GM19395 (cell line): ENCODE measurements around the gene COL23A1.

Source experiments
- ATAC-seq: cut with Tn5 transposase; IDR thresholded peaks from one replicate; pipeline ENCODE4 v1.9.1; 2021; ENCODE audit warnings: mild to moderate bottlenecking, moderate library complexity; ENCODE audit not compliant: unreplicated experiment

Gene COL23A1

GRCh38 chr5:178368716-178369300 lies 221.4 kb downstream of the COL23A1 start:
- no peak for ATAC-seq

- ATAC-seq = no peak
Measured at GRCh38 chr5:178368274-178368673, 221.9 kb downstream of the COL23A1 start.

GRCh38 chr5:178367736-178368120 lies 222.5 kb downstream of the COL23A1 start:
- ATAC-seq = no peak

GRCh38 chr5:178366998-178367735 lies 223.0 kb downstream of the COL23A1 start:
- no peak for ATAC-seq

- no peak for ATAC-seq
Measured at GRCh38 chr5:178365501-178366440, 224.4 kb downstream of the COL23A1 start.

GRCh38 chr5:178364326-178364675 lies 225.9 kb downstream of the COL23A1 start:
- ATAC-seq = no peak

- no peak for ATAC-seq
Measured at GRCh38 chr5:178363501-178364325, 226.5 kb downstream of the COL23A1 start.

GRCh38 chr5:178361657-178362445 lies 228.3 kb downstream of the COL23A1 start:
- no peak for ATAC-seq

GRCh38 chr5:178360926-178361235 lies 229.3 kb downstream of the COL23A1 start:
- ATAC-seq = no peak

- ATAC-seq = no peak
Measured at GRCh38 chr5:178360222-178360925, 229.8 kb downstream of the COL23A1 start.

GRCh38 chr5:178359738-178360137 lies 230.5 kb downstream of the COL23A1 start:
- ATAC-seq = no peak

- ATAC-seq = no peak
Measured at GRCh38 chr5:178357678-178358077, 232.5 kb downstream of the COL23A1 start.

GRCh38 chr5:178357121-178357521 lies 233.1 kb downstream of the COL23A1 start:
- ATAC-seq = no peak

- no peak for ATAC-seq
Measured at GRCh38 chr5:178356431-178356872, 233.7 kb downstream of the COL23A1 start.

GRCh38 chr5:178355671-178356070 lies 234.5 kb downstream of the COL23A1 start:
- no peak for ATAC-seq

GRCh38 chr5:178353461-178353860 lies 236.7 kb downstream of the COL23A1 start:
- no peak for ATAC-seq

- ATAC-seq = no peak
Measured at GRCh38 chr5:178352035-178352349, 238.2 kb downstream of the COL23A1 start.

- no peak for ATAC-seq
Measured at GRCh38 chr5:178351221-178352034, 238.8 kb downstream of the COL23A1 start.
